GM13977 (cell line): ENCODE results near the gene SERINC1.

ENCODE experiments used
- DNase-seq: peaks from one replicate; pipeline ENCODE4 v3.0.0; 2012; ENCODE audit warnings: low spot score
- in situ Hi-C: fragments of 300-500 bp; cut with MboI; formaldehyde crosslinking; loops from one replicate; pipeline ENCODE4 v1.12.0; 2022; ENCODE audit warnings: low sequenced_read_pairs, low pct_unique_long_range_greater_than_20kb, mixed read lengths, inconsistent platforms; ENCODE audit not compliant: unreplicated experiment
- TF ChIP-seq, protein P1 (sequence below): IDR thresholded peaks from 2 replicates; pipeline ENCODE4 v1.5.1; 2012; ENCODE audit warnings: mild to moderate bottlenecking, control low read depth; ENCODE audit not compliant: insufficient read depth; ENCODE audit errors: extremely low read depth, missing control alignments

The SERINC1 gene

DNA sequence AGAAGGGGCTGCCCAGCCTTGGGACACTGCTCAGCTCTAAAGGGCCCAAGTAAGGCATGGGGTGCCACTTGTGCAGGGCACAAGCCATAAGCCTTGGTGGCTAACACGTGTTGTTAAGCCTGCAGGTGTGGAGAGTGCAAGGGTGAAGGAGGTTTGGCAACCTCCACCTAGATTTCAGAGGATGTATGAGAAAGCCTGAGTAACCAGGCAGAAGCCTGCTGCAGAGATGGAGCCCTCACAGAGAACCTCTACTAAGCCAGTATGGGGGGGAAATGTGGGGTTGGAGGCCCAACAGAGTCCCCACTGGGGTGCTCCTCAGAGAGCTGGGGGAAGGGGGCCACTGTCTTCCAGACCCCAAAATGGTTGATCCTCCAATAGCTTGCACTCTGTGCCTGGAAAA, 32.6 kb downstream of the SERINC1 start:
- no peak for DNase-seq
- TF ChIP-seq, protein P1, sequence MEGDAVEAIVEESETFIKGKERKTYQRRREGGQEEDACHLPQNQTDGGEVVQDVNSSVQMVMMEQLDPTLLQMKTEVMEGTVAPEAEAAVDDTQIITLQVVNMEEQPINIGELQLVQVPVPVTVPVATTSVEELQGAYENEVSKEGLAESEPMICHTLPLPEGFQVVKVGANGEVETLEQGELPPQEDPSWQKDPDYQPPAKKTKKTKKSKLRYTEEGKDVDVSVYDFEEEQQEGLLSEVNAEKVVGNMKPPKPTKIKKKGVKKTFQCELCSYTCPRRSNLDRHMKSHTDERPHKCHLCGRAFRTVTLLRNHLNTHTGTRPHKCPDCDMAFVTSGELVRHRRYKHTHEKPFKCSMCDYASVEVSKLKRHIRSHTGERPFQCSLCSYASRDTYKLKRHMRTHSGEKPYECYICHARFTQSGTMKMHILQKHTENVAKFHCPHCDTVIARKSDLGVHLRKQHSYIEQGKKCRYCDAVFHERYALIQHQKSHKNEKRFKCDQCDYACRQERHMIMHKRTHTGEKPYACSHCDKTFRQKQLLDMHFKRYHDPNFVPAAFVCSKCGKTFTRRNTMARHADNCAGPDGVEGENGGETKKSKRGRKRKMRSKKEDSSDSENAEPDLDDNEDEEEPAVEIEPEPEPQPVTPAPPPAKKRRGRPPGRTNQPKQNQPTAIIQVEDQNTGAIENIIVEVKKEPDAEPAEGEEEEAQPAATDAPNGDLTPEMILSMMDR: no peak
- in situ Hi-C loops: no loop called here

DNA sequence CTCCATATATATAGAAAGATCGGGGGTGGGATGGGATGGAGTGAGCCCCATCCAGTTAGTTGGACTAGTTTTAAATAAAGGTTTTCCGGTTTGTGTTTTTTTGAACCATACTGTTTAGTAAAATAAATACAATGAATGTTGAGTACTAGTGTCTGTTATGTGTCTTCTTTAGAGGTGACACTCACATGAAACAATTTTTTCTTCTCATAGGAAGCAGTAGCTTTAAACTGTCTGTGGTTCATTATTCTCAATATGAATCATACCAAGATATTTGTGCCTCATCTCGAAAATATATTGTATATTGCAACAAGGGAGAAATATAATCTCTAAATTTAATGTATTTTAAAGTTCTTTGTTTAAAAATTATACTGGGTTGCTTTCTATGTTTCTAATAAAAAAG, 38.8 kb downstream of the SERINC1 start:
- TF ChIP-seq, protein P1: no peak

DNA sequence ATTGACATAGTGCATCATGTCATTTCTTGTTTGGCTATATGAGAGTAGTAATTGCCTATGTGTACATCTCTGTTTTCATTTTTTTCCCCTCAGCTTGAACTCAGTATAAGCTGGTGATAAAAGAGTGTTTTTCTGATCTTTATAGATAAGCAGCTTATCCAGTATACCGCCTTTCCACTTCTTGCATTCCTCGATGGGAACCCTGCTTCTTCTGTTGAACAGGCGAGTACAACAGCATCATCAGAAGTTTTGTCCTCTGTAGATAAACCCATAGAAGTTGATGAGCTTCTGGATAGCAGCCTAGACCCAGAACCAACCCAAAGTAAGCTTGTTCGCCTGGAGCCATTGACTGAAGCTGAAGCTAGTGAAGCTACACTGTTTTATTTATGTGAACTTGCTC, 39.8 kb downstream of the SERINC1 start:
- TF ChIP-seq, protein P1: no peak
- in situ Hi-C loops: no loop called here
- no peak for DNase-seq

More for the DNA sequence above, 38.8 kb downstream of the SERINC1 start:
- no peak for DNase-seq
- in situ Hi-C loops: no loop called here

DNA sequence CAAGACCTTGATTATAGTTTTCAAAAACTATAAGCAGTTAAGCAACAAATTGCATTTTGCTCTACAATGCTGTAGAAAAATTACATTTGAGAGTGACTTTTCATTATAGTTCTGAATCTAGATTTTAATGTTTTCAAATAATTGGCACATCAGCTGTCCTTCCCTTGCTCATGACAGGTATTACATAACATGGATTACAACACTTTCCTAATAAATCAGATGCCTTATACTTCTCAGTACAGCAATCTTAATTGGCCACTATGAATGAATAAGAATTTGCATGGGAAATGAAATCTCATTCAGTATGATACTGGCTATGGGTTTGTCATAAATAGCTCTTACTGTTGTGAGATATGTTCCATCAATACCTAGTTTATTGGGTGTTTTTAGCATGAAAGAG, 42.3 kb downstream of the SERINC1 start:
- DNase-seq: no peak
- TF ChIP-seq, protein P1: no peak
- in situ Hi-C loops: no loop called here

DNA sequence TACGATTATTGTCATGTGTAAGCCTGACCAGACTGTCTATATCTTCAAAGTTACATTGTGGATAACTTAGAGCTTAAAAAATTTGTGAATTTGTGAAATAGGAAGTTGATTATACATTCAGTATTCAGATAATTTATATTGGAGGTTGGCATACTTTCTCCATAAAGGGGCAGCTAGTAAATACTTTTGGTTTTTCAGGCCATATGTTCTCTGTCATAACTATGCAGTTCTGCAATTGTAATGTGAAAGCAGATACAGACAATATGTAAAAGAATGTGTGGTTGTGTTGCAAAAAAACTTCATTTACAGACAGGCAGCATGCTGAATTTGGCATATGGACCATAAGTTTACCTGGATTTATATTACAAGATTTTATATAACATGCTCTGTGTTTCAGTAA, 42.8 kb downstream of the SERINC1 start:
- DNase-seq: no peak
- in situ Hi-C loops: no loop called here
- TF ChIP-seq, protein P1: no peak

DNA sequence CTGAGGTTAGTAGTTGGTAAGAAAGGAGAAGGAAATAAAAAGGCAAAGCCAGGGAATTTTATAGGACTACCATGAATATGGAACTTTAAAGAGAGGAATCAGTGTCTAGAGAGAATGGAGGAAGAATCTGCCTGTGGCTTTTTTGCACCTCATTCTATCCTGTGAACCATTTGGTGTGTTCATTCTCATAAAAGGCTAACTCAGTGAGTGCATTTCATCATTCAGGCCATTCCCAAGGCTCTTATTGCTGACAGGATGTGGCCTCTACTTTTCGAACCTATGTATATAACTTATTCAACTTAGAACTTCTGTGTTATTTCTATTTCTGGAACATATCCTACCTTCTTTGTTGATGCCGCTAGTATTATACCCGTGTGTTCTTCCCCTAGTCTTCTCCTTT, 45.0 kb downstream of the SERINC1 start:
- TF ChIP-seq, protein P1: no peak
- no peak for DNase-seq
- in situ Hi-C loops: no loop called here

DNA sequence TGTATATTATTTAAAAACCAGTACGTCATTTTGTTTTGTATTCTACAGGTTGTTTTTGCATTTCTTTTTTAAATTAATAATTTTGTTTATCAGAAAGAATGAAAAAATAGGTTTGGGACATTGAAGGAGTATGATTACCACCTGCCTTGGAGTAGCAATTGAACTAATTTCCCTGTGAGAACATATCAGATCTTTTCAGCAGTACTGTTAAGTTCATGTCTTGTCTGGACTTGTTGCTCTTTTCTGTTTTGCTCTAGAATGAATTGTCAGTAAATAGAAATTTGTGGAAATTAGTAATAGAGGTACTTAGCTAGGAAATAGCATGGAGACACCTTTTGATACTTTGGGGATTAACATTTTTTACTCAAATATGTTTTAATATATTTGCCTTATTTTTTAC, 47.9 kb downstream of the SERINC1 start:
- TF ChIP-seq, protein P1: no peak
- no peak for DNase-seq
- in situ Hi-C loops: no loop called here
